AG04449 (cell line): ENCODE measurements around the gene C1S.

Source experiments
- CTCF ChIA-PET: fragments of 350-600 bp; formaldehyde crosslinking; extraction: SDS; loops from one replicate; lab custom pipeline; 2021; ENCODE audit warnings: antibody characterized with exemption; lab: Yijun Ruan, JAX
- POLR2A ChIA-PET: fragments of 400-600, 350-600 bp; formaldehyde crosslinking; extraction: SDS; loops from one replicate; lab custom pipeline; 2020; ENCODE audit warnings: antibody characterized with exemption, inconsistent platforms; lab: Yijun Ruan, JAX
- DNase-seq: peaks from one replicate; pipeline ENCODE4 v3.0.0-alpha.2; 2010; ENCODE audit warnings: low read depth, low spot score
- H3K4me3 ChIP-seq: 2 replicates; pipeline ENCODE4 v1.5.1; 2011; ENCODE audit warnings: low read depth, mild to moderate bottlenecking, control low read depth, low read length
- TF ChIP-seq, protein P1 (sequence below): IDR thresholded peaks from one replicate; pipeline ENCODE4 v1.5.1; 2011; ENCODE audit warnings: mild to moderate bottlenecking, moderate library complexity, low read length, control low read depth, inconsistent platforms; ENCODE audit not compliant: insufficient read depth; ENCODE audit errors: missing control alignments

The C1S gene

DNA sequence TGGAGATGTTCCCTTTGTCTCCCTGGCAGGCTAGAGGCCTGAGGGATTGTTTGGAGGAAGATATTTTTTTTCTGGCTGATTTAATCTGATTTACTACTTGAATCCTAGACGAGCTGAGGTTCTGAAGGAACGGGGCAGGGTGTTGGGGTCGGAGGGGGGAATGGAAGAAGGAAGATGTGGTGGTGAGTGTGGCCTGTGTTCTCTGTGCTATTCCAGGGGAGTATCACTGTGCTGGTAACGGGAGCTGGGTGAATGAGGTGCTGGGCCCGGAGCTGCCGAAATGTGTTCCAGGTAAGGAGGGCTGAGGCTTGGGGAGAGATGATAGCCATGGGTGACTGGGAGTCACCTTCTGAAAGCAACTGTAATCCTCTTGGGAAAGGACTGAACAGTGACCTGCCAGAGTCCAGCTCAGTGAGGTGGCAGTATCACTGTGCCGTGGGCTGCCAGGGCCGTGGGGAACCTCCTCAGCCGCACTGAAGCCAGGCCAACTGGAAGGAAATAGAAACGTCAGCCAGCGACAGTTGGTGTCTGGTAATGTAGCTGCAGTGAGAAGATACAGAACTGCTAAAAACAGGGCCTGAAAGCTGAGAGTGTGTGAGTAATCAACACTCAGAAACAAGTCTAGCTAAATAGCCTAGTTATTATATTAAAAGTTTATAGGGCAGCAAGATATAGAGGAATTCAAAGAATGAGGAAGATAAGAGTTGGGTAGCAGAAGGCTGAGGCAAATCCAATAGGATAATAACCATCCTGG is 7.9 kb downstream of the C1S start:
- DNase-seq, result no peak
- POLR2A ChIA-PET, result interaction anchor here (1.2 kb wide), 1 partner anchor 8 kb away, joined by 7 read pairs; the partner anchor contains the start of gene C1S
- TF ChIP-seq, protein P1, sequence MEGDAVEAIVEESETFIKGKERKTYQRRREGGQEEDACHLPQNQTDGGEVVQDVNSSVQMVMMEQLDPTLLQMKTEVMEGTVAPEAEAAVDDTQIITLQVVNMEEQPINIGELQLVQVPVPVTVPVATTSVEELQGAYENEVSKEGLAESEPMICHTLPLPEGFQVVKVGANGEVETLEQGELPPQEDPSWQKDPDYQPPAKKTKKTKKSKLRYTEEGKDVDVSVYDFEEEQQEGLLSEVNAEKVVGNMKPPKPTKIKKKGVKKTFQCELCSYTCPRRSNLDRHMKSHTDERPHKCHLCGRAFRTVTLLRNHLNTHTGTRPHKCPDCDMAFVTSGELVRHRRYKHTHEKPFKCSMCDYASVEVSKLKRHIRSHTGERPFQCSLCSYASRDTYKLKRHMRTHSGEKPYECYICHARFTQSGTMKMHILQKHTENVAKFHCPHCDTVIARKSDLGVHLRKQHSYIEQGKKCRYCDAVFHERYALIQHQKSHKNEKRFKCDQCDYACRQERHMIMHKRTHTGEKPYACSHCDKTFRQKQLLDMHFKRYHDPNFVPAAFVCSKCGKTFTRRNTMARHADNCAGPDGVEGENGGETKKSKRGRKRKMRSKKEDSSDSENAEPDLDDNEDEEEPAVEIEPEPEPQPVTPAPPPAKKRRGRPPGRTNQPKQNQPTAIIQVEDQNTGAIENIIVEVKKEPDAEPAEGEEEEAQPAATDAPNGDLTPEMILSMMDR, result no peak
- H3K4me3 ChIP-seq, result no peak overlapping the region
- CTCF ChIA-PET, result interaction anchor here (0.8 to 3.8 kb wide), 9 partner anchors 8 to 45 kb away, joined by 3 to 21 read pairs (median 6); partner anchors contain the start of genes C1R, C1RL and C1S

DNA sequence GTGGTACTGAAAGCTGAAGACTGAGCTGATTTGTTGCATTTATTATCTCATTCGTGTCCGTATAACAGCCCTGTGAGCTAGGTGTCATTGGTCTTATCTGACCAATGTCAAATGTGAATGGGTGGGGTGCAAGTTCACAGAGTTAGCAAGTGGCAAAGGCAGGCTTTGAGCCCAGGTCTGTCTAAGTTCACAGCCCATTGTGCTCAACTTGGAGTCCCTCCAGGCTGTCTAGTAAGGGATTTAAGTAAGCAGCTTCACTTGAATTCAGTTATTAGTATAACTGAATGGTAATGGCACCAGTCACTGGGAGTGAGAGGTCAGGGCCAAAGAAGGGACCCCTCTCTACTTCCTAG is 8.5 kb downstream of the C1S start:
- POLR2A ChIA-PET, result interaction anchor here (1.2 kb wide), 1 partner anchor 8 kb away, joined by 7 read pairs; the partner anchor contains the start of gene C1S
- TF ChIP-seq, protein P1, result no peak
- no peak for DNase-seq
- CTCF ChIA-PET, result interaction anchor here (0.8 to 3.8 kb wide), 9 partner anchors 8 to 44 kb away, joined by 3 to 21 read pairs (median 6); partner anchors contain the start of genes C1R, C1RL and C1S
- no peak overlapping the region for H3K4me3 ChIP-seq

DNA sequence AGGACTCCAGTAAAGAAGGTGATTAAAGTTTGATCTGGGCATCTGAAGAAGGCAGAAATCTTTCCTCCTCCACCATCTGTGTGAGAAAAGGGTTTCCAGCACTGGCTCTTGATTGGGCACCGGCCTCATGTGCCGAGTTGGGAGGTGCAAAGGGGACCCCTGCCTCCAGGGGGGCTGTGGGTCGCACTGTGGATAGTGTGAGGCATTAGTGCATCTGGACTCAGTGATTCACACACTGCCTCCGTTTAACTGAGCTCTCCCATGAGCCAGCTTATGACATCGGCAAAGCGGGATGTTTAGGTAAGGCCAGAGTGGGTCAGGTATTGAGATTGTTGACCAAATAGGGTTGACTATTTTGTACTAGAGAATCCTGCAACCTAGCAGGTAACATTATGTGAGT is 8.9 kb downstream of the C1S start:
- TF ChIP-seq, protein P1, result no peak
- no peak overlapping the region for H3K4me3 ChIP-seq
- no peak for DNase-seq
- ChIA-PET POLR2A (interaction anchor here (1.2 kb wide), 1 partner anchor 9 kb away, joined by 7 read pairs; the partner anchor contains the start of gene C1S), CTCF (interaction anchor here (0.8 to 3.8 kb wide), 7 partner anchors 9 to 44 kb away, joined by 3 to 21 read pairs (median 4); partner anchors contain the start of gene C1S)

DNA sequence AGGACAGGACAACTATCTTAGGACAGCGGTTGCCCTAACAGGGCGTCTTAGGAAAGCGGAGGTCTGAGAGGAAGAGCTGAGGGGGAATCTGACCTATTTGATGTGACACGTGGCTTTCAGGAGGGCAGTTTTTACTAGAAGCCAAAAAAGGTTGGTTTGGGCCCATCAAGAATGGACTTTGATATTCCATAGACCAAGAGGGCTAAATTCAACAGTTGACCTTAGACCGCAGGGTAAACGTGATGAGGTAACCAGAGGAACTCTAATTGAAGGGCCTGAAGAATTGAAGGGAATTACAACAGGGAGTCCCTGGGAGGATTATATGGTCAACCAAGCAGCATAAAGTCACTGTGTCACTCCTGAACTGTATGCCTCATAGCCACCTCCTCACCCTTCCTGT is 11.5 kb downstream of the C1S start:
- CTCF ChIA-PET, result interaction anchor here (1.5 to 2.3 kb wide), 3 partner anchors 11 to 72 kb away, joined by 3 to 18 read pairs (median 5); partner anchors contain the start of gene C1S
- POLR2A ChIA-PET, result no interaction called here
- H3K4me3 ChIP-seq, result no peak overlapping the region
- DNase-seq, result no peak
- TF ChIP-seq, protein P1, result no peak

DNA sequence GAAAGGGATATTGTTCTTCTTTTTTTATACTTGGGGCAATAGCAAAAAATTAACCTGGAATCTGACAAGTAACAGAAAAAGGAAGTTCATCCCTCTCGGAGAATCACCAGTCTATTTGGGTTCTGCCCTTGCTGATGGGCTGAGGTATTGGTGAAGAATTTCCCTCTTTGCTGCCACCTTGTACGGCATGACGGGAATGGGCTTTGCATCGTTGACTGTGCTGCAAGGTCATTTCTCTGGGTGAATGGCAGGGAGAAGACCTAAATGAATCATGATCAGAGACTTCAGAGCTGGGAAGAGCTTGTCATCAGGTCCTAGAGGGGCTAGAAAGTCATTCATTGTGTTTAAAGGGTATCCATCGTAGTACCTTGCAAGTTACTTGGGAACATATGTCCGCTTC is 12.0 kb downstream of the C1S start:
- H3K4me3 ChIP-seq, result no peak overlapping the region
- CTCF ChIA-PET, result interaction anchor here (1.5 to 2.3 kb wide), 3 partner anchors 12 to 71 kb away, joined by 3 to 18 read pairs (median 5); partner anchors contain the start of gene C1S
- no peak for DNase-seq
- TF ChIP-seq, protein P1, result no peak
- POLR2A ChIA-PET, result no interaction called here

DNA sequence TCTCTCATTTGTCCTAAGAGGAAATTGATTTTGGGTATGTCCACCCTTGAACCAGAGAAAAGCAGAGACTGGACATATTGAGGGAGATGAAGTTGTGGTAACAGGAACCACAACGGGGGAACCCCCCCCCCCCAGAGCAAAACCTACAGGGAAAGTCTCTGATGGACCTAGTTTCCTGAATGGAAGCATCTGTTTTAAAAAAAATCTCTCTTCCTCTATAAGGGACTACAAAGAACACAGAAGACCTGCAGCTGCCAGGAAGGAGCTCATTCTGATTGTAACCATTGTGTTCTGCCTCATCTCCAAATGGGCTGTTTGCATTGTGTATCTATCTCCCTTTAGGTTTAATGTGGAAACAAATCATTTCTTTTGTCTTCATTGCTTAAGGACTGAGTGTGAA is 13.4 kb downstream of the C1S start:
- H3K4me3 ChIP-seq, result no peak overlapping the region
- TF ChIP-seq, protein P1, result no peak
- ChIA-PET CTCF (interaction anchor here (1.0 to 2.3 kb wide), 6 partner anchors 13 to 70 kb away, joined by 3 to 18 read pairs (median 4); partner anchors contain the start of genes C1RL and C1S), POLR2A (no interaction called here)
- no peak for DNase-seq
